WI38 (cell line): ENCODE results near the gene CCDC27.

ENCODE experiments used
- H3K4me3 ChIP-seq: 2 replicates; pipeline ENCODE4 v1.5.1; 2011; ENCODE audit warnings: low read depth, mild to moderate bottlenecking, control low read depth, low read length
- TF ChIP-seq, protein P1 (sequence below): IDR thresholded peaks from 2 replicates; pipeline ENCODE4 v1.5.1; 2012; ENCODE audit warnings: low read depth, mild to moderate bottlenecking, control low read depth, low read length

The CCDC27 gene

GRCh38 chr1:3750741-3751140 lies 1.5 kb upstream of the CCDC27 start:
- H3K4me3 ChIP-seq, result no peak overlapping the region
- TF ChIP-seq, protein P1, sequence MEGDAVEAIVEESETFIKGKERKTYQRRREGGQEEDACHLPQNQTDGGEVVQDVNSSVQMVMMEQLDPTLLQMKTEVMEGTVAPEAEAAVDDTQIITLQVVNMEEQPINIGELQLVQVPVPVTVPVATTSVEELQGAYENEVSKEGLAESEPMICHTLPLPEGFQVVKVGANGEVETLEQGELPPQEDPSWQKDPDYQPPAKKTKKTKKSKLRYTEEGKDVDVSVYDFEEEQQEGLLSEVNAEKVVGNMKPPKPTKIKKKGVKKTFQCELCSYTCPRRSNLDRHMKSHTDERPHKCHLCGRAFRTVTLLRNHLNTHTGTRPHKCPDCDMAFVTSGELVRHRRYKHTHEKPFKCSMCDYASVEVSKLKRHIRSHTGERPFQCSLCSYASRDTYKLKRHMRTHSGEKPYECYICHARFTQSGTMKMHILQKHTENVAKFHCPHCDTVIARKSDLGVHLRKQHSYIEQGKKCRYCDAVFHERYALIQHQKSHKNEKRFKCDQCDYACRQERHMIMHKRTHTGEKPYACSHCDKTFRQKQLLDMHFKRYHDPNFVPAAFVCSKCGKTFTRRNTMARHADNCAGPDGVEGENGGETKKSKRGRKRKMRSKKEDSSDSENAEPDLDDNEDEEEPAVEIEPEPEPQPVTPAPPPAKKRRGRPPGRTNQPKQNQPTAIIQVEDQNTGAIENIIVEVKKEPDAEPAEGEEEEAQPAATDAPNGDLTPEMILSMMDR, result no peak

DNA sequence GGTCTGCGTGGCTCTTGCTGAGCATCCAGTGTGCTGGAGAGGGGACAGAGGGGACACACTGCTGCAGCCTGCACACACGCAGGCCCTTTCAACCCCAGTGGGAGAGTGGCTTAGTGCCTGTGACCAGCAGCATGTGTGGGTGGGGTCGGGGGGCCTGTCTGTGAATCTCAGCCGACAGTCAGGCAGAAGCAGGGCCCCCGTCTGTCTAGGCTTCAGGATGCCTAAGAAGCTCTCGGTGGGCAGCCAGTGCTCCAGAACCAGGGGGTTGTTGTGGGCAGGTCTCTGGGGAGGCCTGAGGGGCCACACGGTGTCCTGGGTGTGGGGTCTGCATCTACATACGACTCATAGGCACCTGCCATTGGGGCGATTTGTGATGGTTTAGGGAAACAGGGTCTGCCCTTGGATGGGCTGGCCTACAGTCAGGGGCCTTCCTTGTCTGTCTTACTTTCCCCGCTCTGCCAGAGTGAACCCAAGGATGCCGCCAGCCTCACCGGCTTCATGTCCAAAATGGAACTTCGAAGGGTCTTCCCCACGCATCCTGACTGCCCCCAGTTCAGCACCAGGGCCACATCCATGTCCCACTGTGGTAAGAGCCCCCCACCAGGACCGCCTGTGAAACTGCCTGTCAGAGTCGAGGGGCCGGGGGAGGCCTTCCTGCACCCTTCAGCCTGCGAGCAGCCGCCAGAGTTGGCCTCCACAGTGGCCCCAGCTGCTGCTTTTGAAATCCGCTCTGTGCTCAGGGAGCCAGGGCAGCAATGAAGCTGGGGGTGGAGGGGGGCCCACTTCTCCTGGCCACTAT lies 1.6 kb downstream of the CCDC27 start:
- no peak overlapping the region for H3K4me3 ChIP-seq
- TF ChIP-seq, protein P1, result no peak

GRCh38 chr1:3756394-3756793 lies 4.1 kb downstream of the CCDC27 start:
- no peak overlapping the region for H3K4me3 ChIP-seq
- TF ChIP-seq, protein P1, result no peak

- TF ChIP-seq, protein P1, result no peak
- no peak overlapping the region for H3K4me3 ChIP-seq
Measured at GRCh38 chr1:3759164-3759563, 6.9 kb downstream of the CCDC27 start.

DNA sequence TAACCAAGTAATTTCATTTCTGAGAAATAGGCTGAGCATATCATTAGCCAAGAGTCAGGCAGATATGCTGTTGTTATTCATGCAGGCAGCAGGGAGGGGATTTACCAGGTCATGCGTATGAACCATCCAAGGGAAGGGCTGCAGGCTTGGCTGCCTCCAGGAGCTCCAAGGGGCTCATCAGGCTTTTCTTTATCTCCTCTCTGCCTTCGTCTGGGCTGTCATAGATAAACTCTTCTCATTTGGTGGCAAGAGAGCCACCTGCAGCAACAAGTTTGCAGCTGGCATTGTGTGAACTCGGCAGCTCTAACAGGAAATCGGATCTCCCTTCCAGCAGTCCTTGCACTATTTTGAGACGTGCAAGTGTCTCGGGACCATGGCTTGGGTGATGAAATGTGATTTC lies 7.5 kb downstream of the CCDC27 start:
- no peak overlapping the region for H3K4me3 ChIP-seq
- TF ChIP-seq, protein P1, result no peak

- no peak overlapping the region for H3K4me3 ChIP-seq
- TF ChIP-seq, protein P1, result no peak
Measured at GRCh38 chr1:3761296-3762010, 9.2 kb downstream of the CCDC27 start.
